Osteoblast (primary cell): Measurements from ENCODE around the gene MAP3K7. TPM values are rescaled to one million over a fixed set of nuclear protein-coding genes. Genes with fewer than 3 reads are reported as not detected.
A peak's percentile ranks its signal among the peaks of the same experiment; 100 is the strongest.

Experiments used
- DNase-seq: peaks from one replicate; pipeline ENCODE4 v3.0.0; 2011; ENCODE audit warnings: low spot score, mixed read lengths; ENCODE audit not compliant: insufficient read length; ENCODE audit errors: missing footprints
- H2AFZ ChIP-seq: 2 replicates; pipeline ENCODE4 v1.6.0; 2011; ENCODE audit warnings: mild to moderate bottlenecking, low read length
- H3K27ac ChIP-seq: 2 replicates; pipeline ENCODE4 v1.5.1; 2011; ENCODE audit warnings: mild to moderate bottlenecking, low read depth, low read length, moderate library complexity
- H3K27me3 ChIP-seq: 2 replicates; pipeline ENCODE4 v1.6.0; 2012; ENCODE audit warnings: mild to moderate bottlenecking, control low read depth, inconsistent platforms, low read length, moderate library complexity; ENCODE audit not compliant: insufficient read depth
- H3K36me3 ChIP-seq: 2 replicates; pipeline ENCODE4 v1.5.1; 2011; ENCODE audit warnings: mild to moderate bottlenecking, low read length, control low read depth, moderate library complexity; ENCODE audit not compliant: insufficient read depth
- H3K4me1 ChIP-seq: 2 replicates; pipeline ENCODE4 v1.5.1; 2011; ENCODE audit warnings: mild to moderate bottlenecking, low read length, control low read depth, moderate library complexity; ENCODE audit not compliant: insufficient read depth
- H3K4me2 ChIP-seq: 2 replicates; pipeline ENCODE4 v1.6.0; 2011; ENCODE audit warnings: mild to moderate bottlenecking, low read length; ENCODE audit not compliant: insufficient read depth
- H3K4me3 ChIP-seq: fragments of 200-600 bp; sonication (generic); 3 replicates; pipeline ENCODE4 v1.5.1; 2012; ENCODE audit warnings: mild to moderate bottlenecking, low read length, inconsistent platforms; ENCODE audit not compliant: insufficient read depth
- H3K79me2 ChIP-seq: 2 replicates; pipeline ENCODE4 v1.6.0; 2012; ENCODE audit warnings: mild to moderate bottlenecking, low read length, control low read depth, inconsistent platforms; ENCODE audit not compliant: insufficient read depth
- H3K9me3 ChIP-seq: 2 replicates; pipeline ENCODE4 v1.5.1; 2011; ENCODE audit warnings: low read depth, low read length, control low read depth
- H4K20me1 ChIP-seq: 2 replicates; pipeline ENCODE4 v1.6.0; 2012; ENCODE audit warnings: mild to moderate bottlenecking, low read length, control low read depth; ENCODE audit not compliant: insufficient read depth
- CTCF ChIP-seq: IDR thresholded peaks from 2 replicates; pipeline ENCODE4 v1.5.1; 2011; ENCODE audit warnings: mild to moderate bottlenecking, low read depth, low read length, moderate library complexity; ENCODE audit errors: extremely low read depth
- total RNA-seq: library from RNA; depleted of rRNA; stranded (reverse); fragments of >200 nt; gene quantifications from 2 replicates; pipeline ENCODE4 v1.2.3, GENCODE V29; 2012

MAP3K7 gene
- total RNA-seq, 1 donor, result 38.4 TPM

GRCh38 chr6:90612313-90612680 lies 25.4 kb upstream of the MAP3K7 start:
- H3K4me3 ChIP-seq, result no peak overlapping the region

GRCh38 chr6:90611543-90612312 lies 24.9 kb upstream of the MAP3K7 start:
- no peak for TF ChIP-seq CTCF
- H3K36me3 ChIP-seq, result no peaks in the 10 kb centered on the region
- no peaks in the 10 kb centered on the region for H3K79me2 ChIP-seq
- H3K27ac ChIP-seq, result no peak overlapping the region
- peaks cover 9% of the 10 kb centered on the region for H3K4me1 ChIP-seq
- no peaks in the 10 kb centered on the region for H3K9me3 ChIP-seq
- H3K4me2 ChIP-seq, result peak overlapping the region; percentile 93
- H3K4me3 ChIP-seq, result peak overlapping the region; percentile 72
- peak overlapping the region; percentile 82 for H2AFZ ChIP-seq
- peaks cover 4% of the 10 kb centered on the region for H3K27me3 ChIP-seq
- H4K20me1 ChIP-seq, result no peaks in the 10 kb centered on the region
- DNase-seq, result peak; percentile 75

More at GRCh38 chr6:90612313-90612680, 25.4 kb upstream of the MAP3K7 start:
- Histone ChIP-seq H4K20me1 (no peaks in the 10 kb centered on the region), H2AFZ (no peak overlapping the region), H3K4me2 (no peak overlapping the region), H3K27me3 (peaks cover 4% of the 10 kb centered on the region), H3K27ac (no peak overlapping the region), H3K36me3 (no peaks in the 10 kb centered on the region), H3K4me1 (peaks cover 9% of the 10 kb centered on the region), H3K9me3 (no peaks in the 10 kb centered on the region), H3K79me2 (no peaks in the 10 kb centered on the region)
- peak; percentile 59 for DNase-seq
- TF ChIP-seq CTCF, result no peak

GRCh38 chr6:90610751-90611542 lies 24.1 kb upstream of the MAP3K7 start:
- no peaks in the 10 kb centered on the region for H4K20me1 ChIP-seq
- no peaks in the 10 kb centered on the region for H3K79me2 ChIP-seq
- peak overlapping the region; percentile 93 for H3K4me2 ChIP-seq
- no peak overlapping the region for H3K27ac ChIP-seq
- TF ChIP-seq CTCF, result no peak
- H2AFZ ChIP-seq, result peak overlapping the region; percentile 92
- no peaks in the 10 kb centered on the region for H3K36me3 ChIP-seq
- peak overlapping the region; percentile 72 for H3K4me3 ChIP-seq
- DNase-seq, result peak; percentile 81
- H3K9me3 ChIP-seq, result no peaks in the 10 kb centered on the region
- H3K4me1 ChIP-seq, result peaks cover 9% of the 10 kb centered on the region
- H3K27me3 ChIP-seq, result peaks cover 4% of the 10 kb centered on the region

- peak; percentile 75 for DNase-seq
- Histone ChIP-seq H3K4me1 (peaks cover 9% of the 10 kb centered on the region), H3K9me3 (no peaks in the 10 kb centered on the region), H3K4me2 (peak overlapping the region; percentile 93), H4K20me1 (no peaks in the 10 kb centered on the region), H3K4me3 (peak overlapping the region; percentile 72), H3K79me2 (no peaks in the 10 kb centered on the region), H3K27ac (no peak overlapping the region), H2AFZ (peak overlapping the region; percentile 92), H3K27me3 (peaks cover 4% of the 10 kb centered on the region), H3K36me3 (no peaks in the 10 kb centered on the region)
- TF ChIP-seq CTCF, result no peak
Measured at GRCh38 chr6:90610301-90610750, 23.5 kb upstream of the MAP3K7 start.
